ENCODE data around the gene COL25A1. TPM values are rescaled to one million over a fixed set of nuclear protein-coding genes. Genes with fewer than 3 reads are reported as not detected.

Gene COL25A1
- total and polyA plus RNA-seq, 2 experiments from 2014 or later: 0.28 to 1.9 TPM

DNA sequence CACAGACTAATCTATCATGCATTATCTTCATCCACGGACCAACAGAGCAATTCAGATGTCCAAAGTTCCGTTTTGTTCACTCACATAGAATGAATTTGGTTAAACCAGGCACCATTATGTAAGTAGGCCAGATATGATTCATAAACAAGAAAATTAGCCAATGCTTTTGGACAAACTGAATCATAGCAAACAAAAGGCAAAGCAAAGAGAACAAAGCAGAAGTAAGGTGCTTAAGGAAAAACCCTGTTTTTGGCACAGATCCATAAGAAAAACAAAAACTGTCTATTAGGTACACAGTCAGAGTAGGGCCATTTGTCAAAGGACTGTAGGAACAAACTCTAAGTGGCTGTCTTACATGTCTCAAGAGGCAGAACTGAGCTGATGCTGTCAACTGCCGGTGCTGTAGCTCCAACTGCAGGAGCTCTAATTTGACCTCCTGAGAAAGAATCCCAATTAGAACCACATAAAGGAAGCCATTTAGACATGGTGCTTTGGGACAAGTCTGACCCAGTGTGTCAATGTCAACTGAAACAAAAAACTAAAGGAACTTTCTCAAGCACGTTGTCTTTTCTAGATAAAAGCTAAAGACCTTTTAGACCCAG lies 146.7 kb downstream of the COL25A1 start:
- H4K20me1 ChIP-seq (ENCODE audit: insufficient read depth, poor library complexity, severe bottlenecking): no peaks in the 10 kb centered on the region
- H3K9me3 ChIP-seq (ENCODE audit: low read depth): no peaks in the 10 kb centered on the region
- no peak overlapping the region for H3K4me2 ChIP-seq
- no peaks in the 10 kb centered on the region for H3K79me2 ChIP-seq
- no peaks in the 10 kb centered on the region for H3K36me3 ChIP-seq (replicated peaks; ENCODE audit: insufficient read depth, low read depth)
- no peak overlapping the region for H2AFZ ChIP-seq
- H3K4me1 ChIP-seq (ENCODE audit: insufficient read depth): no peaks in the 10 kb centered on the region
- H3K9me2 ChIP-seq (replicated peaks; ENCODE audit: insufficient read depth): no peaks in the 10 kb centered on the region
- H3K4me3 ChIP-seq: no peak overlapping the region
- H3K27me3 ChIP-seq: no peaks in the 10 kb centered on the region
- WGBS (ENCODE audit: low lambda C conversion rate, missing lambda C conversion rate): 70% methylated on average over 4 of the region's 4 CpGs
- no peak overlapping the region for H3K27ac ChIP-seq
- TF ChIP-seq, protein P1, sequence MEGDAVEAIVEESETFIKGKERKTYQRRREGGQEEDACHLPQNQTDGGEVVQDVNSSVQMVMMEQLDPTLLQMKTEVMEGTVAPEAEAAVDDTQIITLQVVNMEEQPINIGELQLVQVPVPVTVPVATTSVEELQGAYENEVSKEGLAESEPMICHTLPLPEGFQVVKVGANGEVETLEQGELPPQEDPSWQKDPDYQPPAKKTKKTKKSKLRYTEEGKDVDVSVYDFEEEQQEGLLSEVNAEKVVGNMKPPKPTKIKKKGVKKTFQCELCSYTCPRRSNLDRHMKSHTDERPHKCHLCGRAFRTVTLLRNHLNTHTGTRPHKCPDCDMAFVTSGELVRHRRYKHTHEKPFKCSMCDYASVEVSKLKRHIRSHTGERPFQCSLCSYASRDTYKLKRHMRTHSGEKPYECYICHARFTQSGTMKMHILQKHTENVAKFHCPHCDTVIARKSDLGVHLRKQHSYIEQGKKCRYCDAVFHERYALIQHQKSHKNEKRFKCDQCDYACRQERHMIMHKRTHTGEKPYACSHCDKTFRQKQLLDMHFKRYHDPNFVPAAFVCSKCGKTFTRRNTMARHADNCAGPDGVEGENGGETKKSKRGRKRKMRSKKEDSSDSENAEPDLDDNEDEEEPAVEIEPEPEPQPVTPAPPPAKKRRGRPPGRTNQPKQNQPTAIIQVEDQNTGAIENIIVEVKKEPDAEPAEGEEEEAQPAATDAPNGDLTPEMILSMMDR (IDR thresholded peaks at IDR 0.05; ENCODE audit: poor library complexity): no peak
- no peak for TF ChIP-seq EZH2 (IDR thresholded peaks at IDR 0.05; ENCODE audit: borderline replicate concordance)
- no peak for TF ChIP-seq EZH2phosphoT487 (IDR thresholded peaks at IDR 0.05; ENCODE audit: low read depth, severe bottlenecking, unreplicated experiment)
- no peak for DNase-seq (ENCODE audit: low spot score)

DNA sequence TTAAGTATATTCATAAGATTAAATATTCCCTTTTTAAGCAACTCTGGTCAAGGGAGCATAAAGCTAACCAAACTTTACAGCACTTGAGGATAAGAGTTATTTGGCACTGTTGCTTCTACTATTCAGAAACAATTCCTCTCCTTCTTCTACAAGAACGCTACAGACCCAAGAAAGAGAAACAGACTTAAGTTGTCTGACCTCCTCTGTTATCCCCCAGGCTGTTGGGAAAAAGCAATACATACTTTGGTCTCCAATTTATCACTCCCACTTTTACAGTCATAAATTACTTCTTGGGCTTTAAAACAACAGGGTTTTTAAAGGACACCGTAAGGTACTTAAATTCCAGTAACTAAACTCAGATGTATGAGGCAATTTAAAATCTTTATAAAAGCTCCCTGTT lies 147.4 kb downstream of the COL25A1 start:
- no peaks in the 10 kb centered on the region for H4K20me1 ChIP-seq (ENCODE audit: insufficient read depth, poor library complexity, severe bottlenecking)
- H3K4me2 ChIP-seq: no peak overlapping the region
- 50% methylated on average over 2 of the region's 2 CpGs for WGBS (ENCODE audit: low lambda C conversion rate, missing lambda C conversion rate)
- no peaks in the 10 kb centered on the region for H3K4me1 ChIP-seq (ENCODE audit: insufficient read depth)
- no peaks in the 10 kb centered on the region for H3K36me3 ChIP-seq (replicated peaks; ENCODE audit: insufficient read depth, low read depth)
- H3K9me2 ChIP-seq (replicated peaks; ENCODE audit: insufficient read depth): no peaks in the 10 kb centered on the region
- DNase-seq (ENCODE audit: low spot score): no peak
- H2AFZ ChIP-seq: no peak overlapping the region
- no peaks in the 10 kb centered on the region for H3K9me3 ChIP-seq (ENCODE audit: low read depth)
- H3K27me3 ChIP-seq: no peaks in the 10 kb centered on the region
- no peak overlapping the region for H3K4me3 ChIP-seq
- TF ChIP-seq EZH2phosphoT487 (IDR thresholded peaks at IDR 0.05; ENCODE audit: low read depth, severe bottlenecking, unreplicated experiment) (no peak), EZH2 (IDR thresholded peaks at IDR 0.05; ENCODE audit: borderline replicate concordance) (no peak)
- TF ChIP-seq, protein P1 (IDR thresholded peaks at IDR 0.05; ENCODE audit: poor library complexity): no peak
- no peaks in the 10 kb centered on the region for H3K79me2 ChIP-seq
- H3K27ac ChIP-seq: peak overlapping the region; percentile 6

DNA sequence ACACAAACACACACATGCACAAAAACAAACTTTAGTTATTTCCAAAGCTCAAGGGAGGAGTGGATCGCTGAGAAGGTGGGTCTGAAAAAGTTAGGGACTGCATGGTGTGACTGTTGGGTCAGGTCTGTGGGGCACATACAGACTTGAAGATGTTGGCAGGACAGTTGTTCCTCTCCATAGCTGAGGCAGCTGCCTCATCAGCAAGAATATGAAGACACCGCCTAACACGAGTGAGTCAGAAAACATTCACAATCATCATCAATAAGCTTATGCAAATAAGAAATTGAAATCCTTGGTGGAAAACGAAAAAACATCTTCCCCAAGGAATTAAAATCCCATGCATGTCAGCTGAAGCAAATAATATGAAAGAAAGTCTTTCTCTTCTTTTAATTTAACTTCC lies 148.0 kb downstream of the COL25A1 start:
- H3K27me3 ChIP-seq: no peaks in the 10 kb centered on the region
- H3K36me3 ChIP-seq (replicated peaks; ENCODE audit: insufficient read depth, low read depth): no peaks in the 10 kb centered on the region
- TF ChIP-seq, protein P1 (IDR thresholded peaks at IDR 0.05; ENCODE audit: poor library complexity): no peak
- TF ChIP-seq EZH2phosphoT487 (IDR thresholded peaks at IDR 0.05; ENCODE audit: low read depth, severe bottlenecking, unreplicated experiment) (no peak), EZH2 (IDR thresholded peaks at IDR 0.05; ENCODE audit: borderline replicate concordance) (no peak)
- 88% methylated on average over 4 of the region's 4 CpGs for WGBS (ENCODE audit: low lambda C conversion rate, missing lambda C conversion rate)
- H3K9me3 ChIP-seq (ENCODE audit: low read depth): no peaks in the 10 kb centered on the region
- no peak overlapping the region for H3K4me2 ChIP-seq
- H4K20me1 ChIP-seq (ENCODE audit: insufficient read depth, poor library complexity, severe bottlenecking): no peaks in the 10 kb centered on the region
- no peak overlapping the region for H2AFZ ChIP-seq
- no peak for DNase-seq (ENCODE audit: low spot score)
- H3K4me3 ChIP-seq: no peak overlapping the region
- no peaks in the 10 kb centered on the region for H3K9me2 ChIP-seq (replicated peaks; ENCODE audit: insufficient read depth)
- H3K79me2 ChIP-seq: no peaks in the 10 kb centered on the region
- peak overlapping the region; percentile 6 for H3K27ac ChIP-seq
- no peaks in the 10 kb centered on the region for H3K4me1 ChIP-seq (ENCODE audit: insufficient read depth)

Data from hepatocyte (in vitro differentiated cells).